Measurements from ENCODE around the gene KIT.

KIT gene

GRCh38 chr4:54708339-54709279, 50.9 kb downstream of the KIT start:
- no peak for DNase-seq

GRCh38 chr4:54709400-54709799, 51.6 kb downstream of the KIT start:
- DNase-seq, result no peak

- DNase-seq, result no peak
Observed at GRCh38 chr4:54712206-54712605, 54.4 kb downstream of the KIT start.

GRCh38 chr4:54714631-54715030, 56.9 kb downstream of the KIT start:
- DNase-seq, result no peak

- DNase-seq, result no peak
Observed at GRCh38 chr4:54716478-54717065, 58.8 kb downstream of the KIT start.

GRCh38 chr4:54717694-54718093, 59.9 kb downstream of the KIT start:
- DNase-seq, result no peak

- DNase-seq, result no peak
Observed at GRCh38 chr4:54719378-54719777, 61.6 kb downstream of the KIT start.

GRCh38 chr4:54723220-54723619, 65.5 kb downstream of the KIT start:
- no peak for DNase-seq

- no peak for DNase-seq
Observed at GRCh38 chr4:54723820-54724219, 66.1 kb downstream of the KIT start.

GRCh38 chr4:54726907-54727306, 69.2 kb downstream of the KIT start:
- DNase-seq, result no peak

GRCh38 chr4:54727346-54727745, 69.6 kb downstream of the KIT start:
- no peak for DNase-seq

GRCh38 chr4:54728368-54728767, 70.6 kb downstream of the KIT start:
- no peak for DNase-seq

GRCh38 chr4:54729256-54729655, 71.5 kb downstream of the KIT start:
- no peak for DNase-seq

GRCh38 chr4:54730581-54730980, 72.8 kb downstream of the KIT start:
- DNase-seq, result no peak

GRCh38 chr4:54731552-54731951, 73.8 kb downstream of the KIT start:
- no peak for DNase-seq

GRCh38 chr4:54731976-54732375, 74.2 kb downstream of the KIT start:
- no peak for DNase-seq

- DNase-seq, result no peak
Observed at GRCh38 chr4:54737421-54737820, 79.7 kb downstream of the KIT start.

GRCh38 chr4:54741202-54741601, 83.4 kb downstream of the KIT start:
- DNase-seq, result no peak

- DNase-seq, result no peak
Observed at GRCh38 chr4:54742636-54743399, 85.1 kb downstream of the KIT start.

- DNase-seq, result no peak
Observed at GRCh38 chr4:54743562-54743961, 85.8 kb downstream of the KIT start.

GRCh38 chr4:54744487-54744886, 86.7 kb downstream of the KIT start:
- no peak for DNase-seq

- no peak for DNase-seq
Observed at GRCh38 chr4:54745031-54745770, 87.4 kb downstream of the KIT start.

GRCh38 chr4:54746218-54746617, 88.5 kb downstream of the KIT start:
- DNase-seq, result no peak

Data from activated effector memory CD4-positive, alpha-beta T cell treated with anti-CD3 and anti-CD28 coated beads, Interleukin-2, amount 50 U/mL, for 16 hours (primary cell).